HG03520 (cell line): ENCODE data around the gene NATD1.

Experiments
- ATAC-seq: cut with Tn5 transposase; IDR thresholded peaks from one replicate; pipeline ENCODE4 v1.9.1; 2021; ENCODE audit warnings: mild to moderate bottlenecking, moderate library complexity; ENCODE audit not compliant: unreplicated experiment

NATD1 gene

DNA sequence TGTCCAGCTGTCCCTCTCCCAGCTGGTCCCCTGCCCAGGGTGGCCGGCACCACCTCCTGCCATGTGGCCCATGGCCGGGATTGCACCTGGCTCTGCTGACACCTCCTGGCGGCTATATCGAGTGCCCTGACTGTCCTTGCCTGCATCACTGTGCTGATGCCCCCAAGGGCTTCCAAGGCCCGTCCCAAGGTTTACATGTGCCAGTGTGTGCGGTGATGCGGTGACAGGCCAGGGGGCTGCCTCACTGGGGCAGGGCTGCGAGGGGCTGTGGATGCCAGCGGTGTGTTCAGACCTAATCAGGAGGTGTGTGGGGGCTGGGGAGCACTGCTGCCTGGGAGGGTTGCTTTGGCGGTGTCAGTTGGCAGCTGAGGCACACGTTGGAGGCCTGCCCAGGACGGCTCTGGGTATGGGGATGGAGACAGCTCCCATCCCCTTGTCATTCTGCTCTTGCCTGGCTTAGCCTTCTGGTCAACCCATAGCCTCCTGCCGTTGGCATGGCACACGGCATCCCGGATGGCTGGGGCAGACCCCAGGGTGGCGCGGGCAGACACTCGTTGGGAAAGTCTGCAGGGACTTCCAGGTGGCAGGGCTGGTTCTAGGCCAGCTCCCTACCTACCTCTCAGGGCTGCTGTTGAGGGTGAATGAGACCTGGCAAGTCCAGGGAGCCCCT lies 36.8 kb upstream of the NATD1 start:
- ATAC-seq: no peak

DNA sequence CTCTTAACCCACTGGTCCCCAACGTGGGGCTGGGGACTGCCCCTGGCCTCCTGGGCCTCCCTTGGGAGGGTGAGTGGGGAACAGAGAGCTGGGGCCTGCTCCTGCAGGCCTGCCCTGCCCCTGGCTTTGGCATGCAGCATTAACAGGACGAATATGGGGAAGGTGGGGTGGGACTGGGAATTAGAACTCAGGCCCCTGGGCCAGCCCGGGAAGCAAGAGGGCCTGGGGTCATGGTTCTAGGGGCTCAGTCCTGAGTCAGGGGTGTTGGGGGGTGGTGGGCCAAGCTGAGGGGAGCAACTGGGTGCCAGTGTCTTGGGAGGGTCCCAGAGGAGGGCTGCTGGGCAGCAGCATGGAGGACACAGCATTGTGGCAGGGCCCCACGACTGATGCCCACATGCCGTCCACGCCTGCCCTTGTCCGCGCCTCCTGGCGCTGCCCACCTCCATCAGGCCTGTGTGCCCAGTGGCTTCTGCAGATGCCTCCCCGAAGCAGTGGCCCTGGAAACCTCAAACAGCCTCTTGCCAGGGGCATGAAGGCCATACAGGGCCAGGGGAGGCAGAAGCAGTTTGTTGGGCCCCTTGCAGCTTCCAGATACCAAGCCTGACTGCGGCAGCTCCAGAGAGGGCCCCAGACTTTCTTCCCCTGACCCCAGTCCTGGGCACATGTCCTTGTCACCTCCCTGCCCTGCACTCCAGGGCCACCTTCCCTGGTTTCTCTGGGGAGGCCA lies 36.1 kb upstream of the NATD1 start:
- ATAC-seq: no peak

DNA sequence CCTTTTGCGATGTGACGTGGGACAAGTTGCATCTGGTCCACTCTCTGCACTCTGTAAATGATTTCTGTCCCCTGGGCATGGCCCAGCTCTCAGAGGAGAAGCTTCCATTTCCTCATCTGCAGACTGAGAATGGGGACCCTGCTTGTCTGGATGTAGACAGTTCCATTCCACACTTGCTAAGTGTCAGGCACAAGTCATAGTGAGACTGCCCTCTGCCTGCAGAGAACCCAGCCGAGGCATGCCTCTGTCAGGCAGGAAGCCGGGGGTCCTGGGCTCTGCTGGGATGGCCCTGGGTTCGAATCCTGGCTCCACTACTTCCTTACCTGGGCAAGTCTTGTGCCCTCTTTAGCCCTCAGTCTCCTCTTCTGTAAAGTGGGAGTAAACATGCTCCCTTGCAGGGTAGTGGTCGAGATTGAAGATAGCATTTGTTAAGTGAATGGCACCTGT lies 35.4 kb upstream of the NATD1 start:
- no peak for ATAC-seq

DNA sequence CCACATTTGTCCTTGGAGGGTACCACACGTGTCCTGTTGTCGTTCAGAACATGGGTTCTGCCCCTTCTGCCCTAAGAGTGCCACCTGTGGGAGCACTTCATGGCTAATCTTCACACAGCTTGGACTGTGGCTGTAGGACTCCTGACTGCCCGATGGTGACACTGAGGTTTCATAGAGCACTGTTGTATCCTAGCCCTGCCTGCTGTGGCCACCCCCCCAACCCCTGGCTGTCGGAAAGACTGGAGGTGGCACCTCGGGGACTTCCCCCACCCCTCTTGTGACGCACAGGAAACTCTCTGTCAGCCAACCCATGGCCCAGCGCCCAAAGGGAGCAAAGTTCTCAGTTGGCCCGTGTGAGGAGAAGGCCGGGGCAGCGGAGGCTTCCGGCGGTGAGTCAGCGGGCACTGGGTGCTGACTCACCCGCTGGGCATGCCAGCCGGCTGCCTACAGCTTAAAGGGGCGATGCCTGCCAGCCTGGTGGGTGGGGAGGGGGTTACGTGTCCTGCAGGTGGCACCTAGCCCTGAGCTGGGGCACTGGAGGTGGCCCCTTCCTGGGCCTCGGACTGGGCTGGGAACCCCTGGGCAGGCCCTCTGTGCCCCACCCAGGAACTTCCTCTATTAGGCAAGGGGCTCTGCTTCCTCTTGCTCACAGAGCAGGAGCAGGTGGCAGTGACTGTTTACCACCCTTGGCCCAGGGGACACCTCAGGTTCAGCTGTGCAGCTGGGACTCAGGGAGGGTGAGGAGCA lies 34.7 kb upstream of the NATD1 start:
- no peak for ATAC-seq

DNA sequence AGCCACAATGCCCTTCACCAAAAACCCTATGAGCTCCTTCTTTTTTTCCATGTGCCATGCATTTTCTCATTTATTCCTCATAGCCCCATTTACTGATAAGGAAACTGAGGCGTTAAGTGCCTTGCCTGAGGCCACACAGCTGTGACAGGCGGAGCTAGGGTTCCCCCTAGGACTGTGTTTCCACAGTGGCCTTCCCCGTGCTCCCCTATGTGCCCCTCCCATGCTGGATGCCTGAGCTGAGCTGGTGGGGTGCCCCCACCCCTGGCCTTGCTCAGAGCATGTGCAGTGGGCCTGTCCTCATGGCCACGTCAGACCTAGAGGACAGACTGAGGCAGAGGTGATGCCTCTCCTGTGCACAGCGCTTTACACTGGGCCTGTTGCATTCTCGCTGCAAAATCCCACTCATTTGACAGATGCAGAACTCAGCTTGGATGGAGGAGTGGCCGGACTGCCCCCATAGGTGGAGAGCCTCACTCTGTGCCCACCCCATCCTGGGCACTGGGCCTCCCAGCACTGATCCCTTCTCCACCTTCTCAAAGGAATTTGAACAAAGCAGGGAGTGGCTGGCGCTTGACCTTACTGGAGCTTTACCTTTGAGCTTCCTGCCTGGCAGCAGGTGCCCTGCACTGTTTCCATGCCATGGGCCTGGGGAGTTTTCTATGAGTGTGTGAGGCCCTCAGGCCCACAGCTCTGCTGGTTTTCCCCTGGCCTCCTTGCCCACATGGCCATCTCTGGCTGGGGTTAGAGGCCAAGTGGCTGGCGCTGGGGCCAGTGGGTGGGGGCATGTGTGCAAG lies 33.9 kb upstream of the NATD1 start:
- ATAC-seq: no peak

DNA sequence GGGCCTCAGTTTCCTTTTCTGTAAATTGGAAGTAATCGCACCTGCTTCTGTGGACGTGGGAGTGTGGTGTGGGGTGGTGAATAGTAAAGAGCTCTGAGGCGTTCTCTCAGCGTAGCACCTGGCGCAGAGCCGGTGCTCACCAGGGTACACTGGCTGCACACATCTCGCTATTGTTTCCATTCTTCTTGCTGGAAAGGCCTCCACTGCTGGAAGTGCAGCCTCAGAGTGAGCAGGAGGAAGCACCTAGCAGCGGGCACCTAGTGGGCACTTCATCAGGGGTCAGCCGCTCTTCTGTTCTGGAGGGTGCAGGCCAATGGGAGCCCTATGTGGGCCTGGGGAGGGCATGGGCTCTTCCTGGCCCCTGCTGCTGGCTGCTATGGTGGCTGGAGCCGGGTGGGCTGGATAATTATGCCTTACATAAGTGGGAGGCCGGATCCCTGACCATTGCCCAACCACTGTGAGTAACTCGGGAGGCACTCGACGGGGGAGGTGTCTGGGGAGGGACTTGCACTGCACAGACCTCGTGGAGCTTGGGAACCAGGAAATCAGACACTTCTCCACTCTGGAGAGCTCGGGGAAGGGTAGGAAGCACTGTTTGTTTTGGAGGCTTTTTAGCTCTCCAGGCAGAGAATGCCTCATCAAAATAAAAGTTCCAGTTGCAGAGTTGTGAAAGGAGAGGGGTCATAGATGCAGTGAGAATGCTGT lies 33.0 kb upstream of the NATD1 start:
- no peak for ATAC-seq

DNA sequence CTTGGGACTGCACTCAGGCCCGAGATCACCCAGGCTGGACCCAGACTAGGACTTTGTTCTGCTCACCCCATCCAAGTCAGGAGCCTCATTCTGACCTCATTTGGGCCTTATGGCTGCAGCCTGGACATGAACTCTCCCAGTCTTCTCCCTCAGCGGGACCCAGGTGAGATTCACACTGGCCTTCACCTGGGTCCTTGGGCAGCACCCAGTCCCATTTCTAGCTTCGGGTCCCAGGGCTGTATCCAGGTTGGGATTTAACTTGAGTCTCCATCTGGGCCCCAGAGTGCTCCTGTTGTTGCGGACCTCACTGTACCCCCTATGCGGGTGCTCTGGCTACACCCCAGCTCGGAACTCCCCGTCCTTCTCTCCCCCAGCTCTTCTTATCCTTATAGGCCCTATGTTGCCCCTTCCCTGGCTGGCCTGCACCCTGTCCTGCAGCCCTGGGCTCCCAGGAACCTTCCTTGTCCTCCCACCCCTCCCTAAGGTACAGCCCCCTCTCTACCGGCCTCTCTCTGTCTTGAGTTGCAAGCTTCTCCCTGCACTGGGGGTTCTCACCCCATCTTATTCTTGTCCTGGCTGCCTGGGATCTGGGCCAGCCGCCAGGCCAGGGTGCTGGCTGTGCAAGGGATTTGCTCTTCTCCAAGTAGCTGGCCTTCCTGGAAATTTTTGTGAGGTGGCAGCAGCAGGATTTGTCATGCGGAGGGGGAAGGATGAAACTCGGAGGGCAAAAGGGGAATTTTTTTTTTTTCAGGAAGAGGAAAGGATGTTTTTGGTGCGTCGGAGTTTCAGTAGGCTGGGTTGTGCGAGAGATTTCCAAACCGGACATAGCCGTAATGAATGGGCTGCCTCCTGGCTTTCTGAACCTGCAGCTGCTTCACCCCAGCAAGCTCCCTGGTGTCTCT lies 32.2 kb upstream of the NATD1 start:
- ATAC-seq: no peak

DNA sequence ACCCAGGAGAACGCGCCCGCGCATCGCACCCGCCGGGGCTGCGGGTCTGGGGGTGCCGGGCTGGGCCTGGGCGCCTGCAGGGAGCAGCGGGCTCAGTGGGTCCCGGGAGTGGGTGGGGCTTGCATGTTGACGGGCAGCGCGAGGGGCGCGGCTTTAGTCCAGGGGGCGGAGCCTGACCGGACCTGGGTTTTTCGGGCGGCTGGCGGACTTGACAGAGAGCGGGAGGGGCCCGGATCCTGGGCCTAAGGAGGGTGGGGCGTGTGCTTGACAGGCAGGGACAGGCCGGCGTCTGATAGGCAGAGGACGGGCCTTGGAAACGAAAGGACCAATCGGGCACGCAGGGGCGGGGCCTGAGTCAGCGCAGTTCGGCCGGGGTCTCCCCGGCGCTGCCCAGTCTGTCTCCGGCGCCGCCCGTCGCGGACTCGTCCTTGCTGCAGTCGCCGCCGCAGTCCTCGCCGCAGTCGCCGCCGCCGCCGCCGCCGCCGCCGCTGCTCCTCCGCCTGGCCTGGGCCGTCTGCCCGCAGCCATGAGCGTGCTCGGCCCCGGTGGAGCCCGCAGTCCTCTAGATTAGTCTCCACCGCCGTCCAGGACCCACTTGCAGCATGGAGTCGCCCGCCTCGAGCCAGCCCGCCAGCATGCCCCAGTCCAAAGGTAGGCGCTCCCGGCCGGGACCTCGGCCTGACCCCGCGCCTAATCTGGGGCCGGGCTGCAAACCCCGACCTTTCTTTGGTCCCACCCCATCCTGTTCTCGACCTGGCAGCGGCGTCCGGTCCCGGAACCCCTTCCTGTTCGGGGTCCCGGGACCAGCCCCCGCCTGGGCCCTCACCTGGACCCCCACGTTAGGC lies 31.3 kb upstream of the NATD1 start, which contains the start of gene MAP2K3:
Gene MAP2K3, plus strand, starts transcription at position 393 of the 845 bp plus-strand sequence. Its CDS starts 210 bp downstream, at position 603.
- peak; percentile 73 for ATAC-seq

DNA sequence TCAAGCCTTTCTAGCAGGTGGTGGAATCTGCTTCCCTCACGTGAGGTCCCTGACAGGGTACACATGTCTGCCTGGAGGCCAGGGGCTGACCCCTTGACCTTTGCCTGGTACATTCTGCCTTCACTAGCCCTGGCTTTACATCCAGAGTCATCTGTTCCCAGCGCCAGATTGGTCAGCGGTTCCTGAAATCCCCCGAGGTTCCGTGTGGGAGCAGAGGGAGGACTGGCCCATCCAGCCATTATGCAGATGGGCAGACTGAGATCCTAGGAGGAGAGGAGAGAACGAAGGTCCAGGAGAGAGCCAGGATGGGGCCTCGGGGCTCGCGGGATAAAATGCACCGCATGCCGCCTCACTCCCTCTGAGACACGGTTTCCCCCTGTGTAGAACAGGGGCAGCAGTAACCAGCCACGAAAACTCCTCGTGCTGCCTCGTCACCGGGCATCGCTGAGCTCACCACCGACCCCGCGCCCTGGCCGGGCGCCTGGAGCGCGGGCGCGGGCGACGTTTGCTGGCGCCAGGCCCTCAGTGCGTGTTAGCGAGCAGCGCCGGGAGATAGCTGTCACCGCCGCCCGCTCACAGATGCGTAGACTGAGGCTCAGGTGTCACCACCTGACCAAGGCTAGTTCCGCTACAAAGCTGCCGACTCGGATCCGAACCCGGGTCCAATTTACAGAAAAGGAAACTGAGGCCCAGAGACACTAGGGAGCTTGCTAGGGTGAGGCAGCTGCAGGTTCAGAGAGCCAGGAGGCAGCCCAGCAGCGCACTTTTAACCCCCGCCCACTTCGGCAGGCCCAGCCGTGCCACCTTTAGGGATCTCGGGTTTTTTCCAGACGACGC lies 30.5 kb upstream of the NATD1 start:
- ATAC-seq: peak; percentile 10

DNA sequence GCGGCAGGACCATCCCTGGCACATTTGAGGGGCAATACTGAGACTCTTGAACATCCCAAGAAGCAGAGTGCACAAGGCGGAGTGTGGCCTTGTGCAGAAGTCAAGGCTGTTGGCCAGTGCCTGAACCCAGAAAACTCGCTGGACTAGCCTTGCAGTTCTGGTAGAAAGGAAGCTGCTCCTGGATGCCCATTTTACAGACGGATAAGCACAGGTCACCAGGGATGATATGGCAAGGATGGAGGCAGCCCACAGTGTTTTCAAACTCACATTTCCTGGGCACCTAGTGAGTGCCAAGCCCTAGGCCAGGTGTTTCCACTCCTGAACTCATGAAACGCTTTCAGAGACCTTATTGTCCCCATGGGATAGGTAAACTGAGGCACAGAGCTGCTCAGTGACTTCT lies 29.6 kb upstream of the NATD1 start:
- ATAC-seq: no peak

DNA sequence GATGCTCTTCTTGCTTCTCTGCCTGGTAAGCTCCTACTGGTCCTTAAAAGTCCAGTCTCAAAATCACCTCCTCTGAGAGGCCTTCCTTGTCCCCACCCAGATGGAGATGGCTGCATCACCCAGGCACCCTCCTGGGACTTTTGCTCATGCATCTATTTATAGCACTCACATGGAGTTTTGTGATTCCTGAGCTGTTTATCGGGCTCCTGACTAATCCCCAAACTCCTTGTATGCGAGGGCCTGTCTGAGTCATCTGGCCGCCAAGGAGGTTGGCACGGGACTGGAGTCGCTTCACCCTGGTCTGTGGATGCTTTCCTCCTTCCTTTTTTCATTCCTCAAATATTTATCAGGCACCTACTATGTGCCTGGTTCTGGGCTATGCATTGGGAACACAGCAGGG lies 29.0 kb upstream of the NATD1 start:
- ATAC-seq: no peak

DNA sequence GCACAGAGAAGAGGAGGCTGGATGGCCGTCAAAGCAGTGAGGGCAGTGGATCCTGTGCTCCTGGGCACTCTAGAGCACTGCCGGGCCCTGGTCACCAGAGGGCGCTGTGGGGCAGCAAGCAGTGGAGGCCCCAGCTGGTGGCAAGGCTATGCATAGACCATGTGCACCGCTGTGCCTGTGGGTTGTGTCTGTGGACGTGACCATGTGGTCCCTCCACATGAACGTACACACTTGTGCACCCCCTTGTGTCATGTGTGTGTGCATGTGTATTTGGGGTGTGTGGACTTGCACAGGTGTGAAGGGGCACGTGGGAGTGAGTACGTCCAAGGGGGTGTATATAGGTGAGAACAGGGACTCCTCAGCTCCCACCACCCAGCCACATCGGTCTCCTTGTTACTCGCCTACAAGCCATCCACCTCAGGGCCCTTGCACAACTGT lies 26.9 kb upstream of the NATD1 start:
- ATAC-seq: peak; percentile 31

DNA sequence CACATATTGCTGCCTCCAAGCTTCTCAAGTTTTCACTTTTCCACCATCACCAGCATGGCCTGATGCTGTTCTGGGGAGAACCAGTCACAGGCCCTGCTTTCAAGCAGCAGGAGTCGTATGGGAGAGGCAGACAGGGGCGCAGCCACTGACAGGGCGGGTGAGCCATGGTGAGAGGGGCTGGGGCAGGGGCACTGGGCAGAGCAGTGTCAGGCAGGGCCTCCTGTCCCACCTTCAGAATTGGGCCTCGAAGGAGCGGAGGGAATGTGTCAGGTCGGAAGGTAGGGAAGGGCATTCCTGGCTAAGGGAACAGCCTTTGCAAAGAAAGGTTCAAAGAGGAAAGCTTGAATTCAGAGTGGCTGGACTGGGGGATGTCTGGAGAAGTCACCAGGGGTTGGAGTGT lies 26.4 kb upstream of the NATD1 start:
- ATAC-seq: no peak

DNA sequence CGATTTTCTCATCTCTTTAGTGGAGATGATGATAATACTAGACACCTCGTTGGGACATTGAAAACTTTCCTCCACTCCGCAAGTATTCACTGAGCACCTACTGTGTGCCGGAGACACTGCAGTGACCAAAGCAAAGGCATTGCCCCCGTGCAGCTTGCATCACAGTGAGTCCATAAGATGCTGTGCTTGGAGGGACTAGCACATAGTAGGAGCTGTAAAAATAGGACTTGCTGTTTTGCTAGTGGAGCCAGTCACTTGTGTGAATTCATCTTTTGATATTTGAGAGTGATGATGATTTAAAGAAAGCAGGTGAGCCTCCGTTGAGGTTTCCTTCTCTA lies 26.0 kb upstream of the NATD1 start:
- no peak for ATAC-seq

DNA sequence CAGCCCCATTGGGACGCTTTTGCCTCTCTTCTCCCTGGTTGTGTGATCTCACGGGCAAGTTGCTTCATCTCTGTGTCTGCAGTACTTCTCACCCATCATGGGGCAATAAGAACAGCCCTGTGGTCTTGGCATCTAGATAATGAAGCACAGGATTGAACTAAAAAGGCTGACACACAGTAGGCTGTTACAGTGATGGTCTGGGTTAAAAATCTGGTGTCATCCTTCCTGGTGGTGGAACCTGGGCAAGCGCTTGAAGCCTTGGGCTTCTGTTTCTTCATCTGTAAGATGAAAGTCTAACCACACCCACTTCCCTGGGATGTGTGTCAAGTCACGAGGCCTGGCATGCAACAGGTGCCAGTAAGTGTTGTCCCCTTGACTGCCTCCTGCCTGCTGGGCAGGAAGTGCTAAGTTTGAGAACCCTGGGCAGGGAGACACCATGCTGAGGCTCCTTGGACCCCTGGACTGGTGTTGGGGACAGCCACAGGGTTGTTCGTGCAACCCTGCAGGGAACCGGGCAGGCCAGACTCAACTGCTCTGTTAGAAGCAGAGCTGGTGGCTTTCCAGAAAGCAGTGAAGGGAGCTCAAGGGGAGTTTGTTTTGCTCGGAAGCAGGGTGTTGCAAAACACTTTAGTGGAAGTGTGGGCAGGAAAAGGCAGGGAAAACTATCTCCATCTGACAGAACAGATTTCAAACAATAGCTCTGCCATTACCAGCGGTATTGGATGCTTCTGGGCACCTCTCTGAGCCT lies 25.4 kb upstream of the NATD1 start:
- ATAC-seq: no peak

DNA sequence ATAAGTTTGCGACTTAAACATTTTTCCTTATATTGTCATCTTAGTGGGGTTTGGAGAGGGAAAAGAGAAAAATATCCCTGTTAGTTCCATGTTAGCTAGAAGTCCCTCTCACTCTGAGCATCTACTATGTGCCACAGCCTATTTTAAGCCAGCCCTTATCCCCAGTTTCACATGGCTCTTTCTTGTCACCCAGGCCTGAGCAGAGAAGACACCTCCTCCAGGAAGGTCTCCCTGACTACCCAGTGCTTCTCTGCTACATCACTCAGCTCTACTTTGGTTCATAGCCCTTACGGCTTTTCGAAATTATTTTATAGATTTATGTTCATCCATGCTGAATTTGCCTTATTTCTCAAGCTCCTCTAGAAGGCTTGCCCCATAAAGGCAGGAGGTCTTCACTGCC lies 24.1 kb upstream of the NATD1 start:
- ATAC-seq: no peak

DNA sequence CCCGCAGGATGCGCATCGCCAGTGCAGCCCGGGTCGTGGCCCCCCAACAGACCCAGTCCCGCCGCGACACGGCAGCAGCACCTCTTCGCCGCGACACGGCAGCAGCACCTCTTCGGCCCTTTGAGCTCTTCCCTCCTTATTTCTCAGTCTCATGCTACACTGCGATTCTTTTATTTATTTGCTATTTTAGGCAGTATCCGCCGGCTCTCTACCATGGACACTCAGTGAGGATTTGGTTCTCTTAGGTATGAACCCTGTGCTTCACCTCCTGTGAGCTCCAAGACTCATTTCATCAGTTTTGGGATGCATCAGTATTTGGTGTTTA lies 23.0 kb upstream of the NATD1 start:
- no peak for ATAC-seq
